AG04449 (cell line): Measurements from ENCODE around the gene MRPL48.
"Not testable (repeated sequence)": the region's sequence is repeated elsewhere in the genome, so short reads cannot be mapped to it uniquely, and the experiment has no call there.

Experiments used
- CTCF ChIA-PET: fragments of 350-600 bp; formaldehyde crosslinking; extraction: SDS; loops from one replicate; lab custom pipeline; 2021; ENCODE audit warnings: antibody characterized with exemption; lab: Yijun Ruan, JAX
- POLR2A ChIA-PET: fragments of 400-600, 350-600 bp; formaldehyde crosslinking; extraction: SDS; loops from one replicate; lab custom pipeline; 2020; ENCODE audit warnings: antibody characterized with exemption, inconsistent platforms; lab: Yijun Ruan, JAX
- DNase-seq: peaks from one replicate; pipeline ENCODE4 v3.0.0-alpha.2; 2010; ENCODE audit warnings: low read depth, low spot score
- H3K4me3 ChIP-seq: 2 replicates; pipeline ENCODE4 v1.5.1; 2011; ENCODE audit warnings: low read depth, mild to moderate bottlenecking, control low read depth, low read length
- TF ChIP-seq, protein P1 (sequence below): IDR thresholded peaks from one replicate; pipeline ENCODE4 v1.5.1; 2011; ENCODE audit warnings: mild to moderate bottlenecking, moderate library complexity, low read length, control low read depth, inconsistent platforms; ENCODE audit not compliant: insufficient read depth; ENCODE audit errors: missing control alignments

Gene MRPL48

DNA sequence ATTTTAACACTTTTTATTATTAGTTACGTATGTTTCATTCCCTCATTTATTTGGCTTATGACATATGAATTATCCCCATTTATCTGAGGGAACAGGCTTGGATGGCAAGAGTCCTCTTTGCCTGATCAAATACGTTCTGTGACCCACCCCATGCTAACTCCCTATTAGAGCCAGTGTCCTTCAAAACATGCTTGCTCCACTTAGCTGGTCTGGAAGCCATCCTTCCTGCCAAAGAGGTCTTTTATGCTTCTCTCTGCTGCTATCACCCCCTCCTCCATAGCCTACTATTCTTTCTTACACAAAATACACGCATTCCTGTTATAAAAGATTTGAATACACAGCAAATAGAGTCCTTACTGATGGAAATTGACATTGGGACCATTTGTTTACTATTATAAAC is 82.6 kb downstream of the MRPL48 start:
- TF ChIP-seq, protein P1, sequence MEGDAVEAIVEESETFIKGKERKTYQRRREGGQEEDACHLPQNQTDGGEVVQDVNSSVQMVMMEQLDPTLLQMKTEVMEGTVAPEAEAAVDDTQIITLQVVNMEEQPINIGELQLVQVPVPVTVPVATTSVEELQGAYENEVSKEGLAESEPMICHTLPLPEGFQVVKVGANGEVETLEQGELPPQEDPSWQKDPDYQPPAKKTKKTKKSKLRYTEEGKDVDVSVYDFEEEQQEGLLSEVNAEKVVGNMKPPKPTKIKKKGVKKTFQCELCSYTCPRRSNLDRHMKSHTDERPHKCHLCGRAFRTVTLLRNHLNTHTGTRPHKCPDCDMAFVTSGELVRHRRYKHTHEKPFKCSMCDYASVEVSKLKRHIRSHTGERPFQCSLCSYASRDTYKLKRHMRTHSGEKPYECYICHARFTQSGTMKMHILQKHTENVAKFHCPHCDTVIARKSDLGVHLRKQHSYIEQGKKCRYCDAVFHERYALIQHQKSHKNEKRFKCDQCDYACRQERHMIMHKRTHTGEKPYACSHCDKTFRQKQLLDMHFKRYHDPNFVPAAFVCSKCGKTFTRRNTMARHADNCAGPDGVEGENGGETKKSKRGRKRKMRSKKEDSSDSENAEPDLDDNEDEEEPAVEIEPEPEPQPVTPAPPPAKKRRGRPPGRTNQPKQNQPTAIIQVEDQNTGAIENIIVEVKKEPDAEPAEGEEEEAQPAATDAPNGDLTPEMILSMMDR: no peak
- ChIA-PET CTCF (interaction anchor here (1.4 kb wide), 1 partner anchor 94 kb away, joined by 4 read pairs; no protein-coding TSS in a partner anchor), POLR2A (no interaction called here)
- DNase-seq: no peak
- H3K4me3 ChIP-seq: no peak overlapping the region

DNA sequence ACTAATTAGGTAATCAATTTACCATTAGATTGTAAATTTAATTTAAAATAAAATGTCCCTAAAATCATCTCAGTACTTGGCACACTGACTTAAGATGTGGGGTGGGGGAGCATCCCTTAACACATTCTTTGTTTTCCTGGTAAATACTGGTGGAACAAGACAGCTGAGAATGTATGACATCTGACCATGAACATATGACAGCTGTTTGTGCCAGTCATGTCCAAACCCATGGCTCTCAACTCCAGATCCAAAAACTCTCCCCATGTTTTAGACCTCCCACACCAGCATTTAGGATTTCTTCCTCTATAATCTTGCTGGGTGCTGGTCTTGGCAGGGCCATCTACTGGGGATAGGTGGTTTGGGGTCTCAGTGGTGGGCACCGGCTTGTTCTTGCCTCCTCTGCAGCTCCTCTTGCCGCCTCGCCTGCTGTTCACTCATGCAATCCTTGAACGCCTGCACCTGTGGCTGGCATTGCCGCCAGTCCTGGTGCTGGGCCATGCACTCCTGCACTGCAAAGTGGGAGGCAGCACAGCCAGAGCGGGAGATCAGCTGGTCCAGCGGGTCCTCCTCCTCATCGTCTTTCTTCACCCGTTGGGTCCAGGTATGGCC is 85.2 kb downstream of the MRPL48 start:
- no peak for DNase-seq
- TF ChIP-seq, protein P1: no peak
- POLR2A ChIA-PET: no interaction called here
- H3K4me3 ChIP-seq: no peak overlapping the region
- CTCF ChIA-PET: no interaction called here

DNA sequence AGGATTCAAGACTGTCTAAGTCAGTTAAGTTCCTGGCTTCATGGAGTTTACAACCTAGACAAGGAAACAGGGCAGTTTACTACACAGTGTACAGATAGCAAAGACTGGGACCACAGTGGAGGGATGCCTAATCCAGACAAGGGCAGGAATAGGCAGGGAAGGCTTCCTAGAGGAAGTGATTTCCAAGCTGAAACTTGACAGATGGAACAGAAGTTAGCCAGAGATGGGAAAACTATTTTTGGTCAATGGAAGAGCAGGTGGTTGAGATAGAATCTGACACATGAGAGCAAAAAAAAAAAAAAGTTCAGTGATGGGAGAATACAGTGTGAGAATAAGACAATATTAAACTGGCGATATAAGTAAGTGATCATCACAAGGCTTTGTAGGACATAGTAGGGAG is 87.7 kb downstream of the MRPL48 start:
- CTCF ChIA-PET: no interaction called here
- peak overlapping the region; percentile 91 for H3K4me3 ChIP-seq
- DNase-seq: no peak
- TF ChIP-seq, protein P1: no peak
- POLR2A ChIA-PET: no interaction called here

DNA sequence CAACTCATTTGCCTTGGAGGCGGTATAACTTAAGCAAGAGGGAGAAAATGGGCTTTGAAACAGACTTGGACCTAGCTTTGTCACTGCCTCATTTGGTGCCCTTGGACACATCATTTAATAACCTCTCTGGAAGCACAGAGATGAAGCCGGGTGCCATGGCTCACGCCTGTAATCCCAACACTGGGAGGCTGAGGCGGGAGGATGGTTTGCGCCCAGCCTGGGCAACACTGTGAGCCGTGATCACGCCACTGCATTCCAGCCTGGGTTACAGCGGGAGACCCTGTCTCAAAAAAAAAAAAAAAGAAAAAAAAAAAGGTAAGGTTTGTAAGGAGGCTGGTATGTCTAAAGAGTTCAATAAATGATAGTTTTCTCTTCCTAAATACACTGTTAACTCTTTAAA is 88.2 kb downstream of the MRPL48 start:
- POLR2A ChIA-PET: no interaction called here
- CTCF ChIA-PET: no interaction called here

DNA sequence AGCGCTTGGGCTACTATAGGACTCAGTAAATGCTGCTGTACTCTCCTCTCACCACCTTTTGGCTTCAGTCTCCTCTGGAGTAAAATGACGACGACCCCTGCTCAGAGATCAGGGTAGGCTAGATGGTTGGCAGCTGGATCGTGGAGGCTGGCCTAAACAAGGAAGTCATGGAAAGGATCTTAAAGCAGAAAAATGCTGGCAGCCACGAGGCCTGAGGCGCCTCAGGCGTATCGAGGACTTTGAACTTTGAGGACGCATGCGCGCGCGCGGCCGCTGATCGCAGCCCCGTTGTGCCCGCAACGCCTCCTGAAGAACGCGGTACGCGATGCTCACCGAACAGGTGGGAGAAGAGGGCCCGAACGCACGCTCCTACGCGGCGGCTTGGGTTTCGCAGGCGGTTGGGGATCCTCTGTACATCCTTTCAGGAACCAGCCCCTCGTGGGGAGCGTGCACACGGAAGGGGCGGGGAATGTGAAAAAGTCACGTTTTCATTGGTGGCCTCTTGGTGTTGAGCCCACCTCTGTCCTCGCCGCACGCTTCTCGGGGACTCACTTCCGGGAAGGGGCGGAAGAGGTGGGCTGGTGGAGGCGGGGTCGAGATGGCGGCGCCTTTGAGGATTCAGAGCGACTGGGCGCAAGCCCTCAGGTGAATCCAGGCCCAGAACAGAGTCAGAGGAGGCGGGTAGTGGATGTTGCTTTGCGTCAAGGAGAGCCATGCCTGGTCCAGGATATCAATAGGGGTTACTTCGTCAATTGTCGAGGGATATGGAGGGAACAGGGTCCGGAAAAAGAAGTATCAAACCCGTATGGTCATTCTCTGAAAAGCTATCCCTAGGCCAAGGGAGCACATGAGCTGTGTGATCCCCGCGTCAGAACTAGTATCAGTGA is 89.0 kb downstream of the MRPL48 start, which contains the start of the genes COA4 and PAAF1:
Gene COA4 (minus strand): TSS at position 423 of the 887 bp plus-strand sequence. CDS start 3,468 bp downstream, outside the sequence.
Gene PAAF1 (plus strand): TSS at position 576 of the 887 bp plus-strand sequence. CDS start 23 bp downstream, at position 599.
- CTCF ChIA-PET: interaction anchor here (1.0 kb wide), 1 partner anchor 11 kb away, joined by 3 read pairs; no protein-coding TSS in a partner anchor
- TF ChIP-seq, protein P1: no peak
- POLR2A ChIA-PET: interaction anchor here (0.9 kb wide), 1 partner anchor 10 kb away, joined by 4 read pairs; no protein-coding TSS in a partner anchor
- DNase-seq: peak; percentile 70
- H3K4me3 ChIP-seq: peak within 1 kb of the TSS; percentile 91

More for the DNA sequence above, 88.2 kb downstream of the MRPL48 start:
- TF ChIP-seq, protein P1: no peak
- DNase-seq: no peak
- H3K4me3 ChIP-seq: peak overlapping the region; percentile 91

DNA sequence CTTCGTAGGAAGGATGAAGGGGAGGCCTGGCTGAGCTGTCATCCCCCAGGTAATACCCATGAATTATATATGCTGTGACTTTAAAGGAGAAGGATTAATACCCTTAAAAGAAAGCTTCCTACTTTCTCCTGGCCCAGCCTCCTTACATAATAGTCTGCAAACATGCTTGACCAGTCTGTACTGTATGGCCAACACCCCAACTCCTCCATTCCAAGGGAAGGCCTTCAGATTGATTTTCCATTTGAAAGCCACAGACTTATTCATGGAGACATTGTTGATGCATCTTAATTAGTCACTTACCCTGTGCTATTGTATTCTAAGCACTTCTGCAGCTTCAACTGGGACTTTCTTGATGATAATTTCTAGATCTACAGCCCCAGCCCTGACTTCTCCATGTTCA is 91.1 kb downstream of the MRPL48 start:
- CTCF ChIA-PET: interaction anchor here (0.9 kb wide), 1 partner anchor 53 kb away, joined by 3 read pairs; no protein-coding TSS in a partner anchor

DNA sequence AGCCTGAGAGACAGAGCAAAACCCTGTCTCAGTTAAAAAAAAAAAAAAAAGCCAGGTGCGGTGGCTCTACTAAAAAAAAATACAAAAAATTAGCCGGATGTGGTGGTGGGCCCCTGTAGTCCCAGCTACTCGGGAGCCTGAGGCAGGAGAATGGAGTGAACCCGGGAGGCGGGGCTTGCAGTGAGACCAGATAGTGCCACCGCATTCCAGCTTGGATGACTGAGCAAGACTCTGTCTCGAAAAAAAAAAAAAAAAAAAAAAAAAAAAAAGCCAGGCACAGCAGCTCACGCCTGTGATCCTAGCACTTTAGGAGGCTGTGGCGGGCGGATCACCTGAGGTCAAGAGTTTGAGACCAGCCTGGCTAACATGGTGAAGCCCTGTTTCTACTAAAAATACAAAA is 92.8 kb downstream of the MRPL48 start:
- H3K4me3 ChIP-seq, DNase-seq, POLR2A ChIA-PET: not testable (repeated sequence)
- CTCF ChIA-PET: interaction anchor here (1.0 kb wide), 1 partner anchor 9 kb away, joined by 4 read pairs; no protein-coding TSS in a partner anchor

More for the DNA sequence above, 91.1 kb downstream of the MRPL48 start:
- TF ChIP-seq, protein P1: no peak
- POLR2A ChIA-PET: no interaction called here
- H3K4me3 ChIP-seq: no peak overlapping the region
- DNase-seq: no peak
